ENCODE measurements around the gene AKT1.

DNA sequence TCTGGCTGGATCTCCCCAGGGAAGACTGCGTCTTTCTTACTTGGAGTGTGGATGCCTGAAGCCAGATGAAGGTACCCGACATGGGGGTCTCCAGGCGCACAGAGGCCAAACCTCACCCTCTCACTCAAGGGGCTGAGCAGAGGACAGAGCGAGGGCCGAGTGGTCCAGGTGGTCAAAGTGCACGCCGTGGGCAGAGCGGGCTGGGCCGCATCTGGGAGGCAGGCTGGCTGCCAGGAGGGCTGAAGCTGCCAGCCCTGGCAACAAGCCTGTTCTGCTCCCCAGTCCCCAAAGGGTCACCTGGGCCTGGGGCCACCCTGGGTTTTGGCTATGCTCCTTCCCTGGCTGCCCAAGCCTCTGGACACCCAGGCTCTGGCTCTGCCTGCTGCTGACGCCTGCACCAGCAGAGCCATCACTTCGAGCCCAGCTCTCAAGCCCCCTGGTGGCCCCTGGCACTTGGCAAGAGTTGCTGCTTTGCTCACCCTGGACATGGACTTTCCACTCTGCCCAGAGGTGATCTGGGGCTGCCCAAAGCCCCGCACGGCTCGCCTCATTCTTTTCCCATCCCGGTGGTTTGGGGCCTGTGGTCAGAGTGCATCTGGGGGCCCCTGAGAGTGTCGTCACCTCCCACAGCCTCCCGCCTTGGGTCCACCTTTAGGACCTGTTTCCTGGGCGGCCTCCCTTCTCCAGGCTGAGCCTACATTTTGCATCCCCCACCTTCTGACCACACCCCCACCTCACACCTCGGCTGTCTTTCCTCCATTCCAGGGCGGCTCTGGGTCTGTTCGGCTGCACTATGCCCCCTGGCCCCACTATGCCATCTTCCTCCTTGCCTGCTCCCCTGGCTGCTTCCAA is 68.7 kb downstream of the AKT1 start:
- TF ChIP-seq CTCF (CRISPR knock-in tag; IDR thresholded peaks at IDR 0.05) (peak; percentile 67), ZNF780A (CRISPR knock-in tag; IDR thresholded peaks at IDR 0.05) (no peak)
